ENCODE data around the gene ADARB2.
"Not testable (repeated sequence)": the region's sequence is repeated elsewhere in the genome, so short reads cannot be mapped to it uniquely, and the experiment has no call there.

Gene ADARB2

DNA sequence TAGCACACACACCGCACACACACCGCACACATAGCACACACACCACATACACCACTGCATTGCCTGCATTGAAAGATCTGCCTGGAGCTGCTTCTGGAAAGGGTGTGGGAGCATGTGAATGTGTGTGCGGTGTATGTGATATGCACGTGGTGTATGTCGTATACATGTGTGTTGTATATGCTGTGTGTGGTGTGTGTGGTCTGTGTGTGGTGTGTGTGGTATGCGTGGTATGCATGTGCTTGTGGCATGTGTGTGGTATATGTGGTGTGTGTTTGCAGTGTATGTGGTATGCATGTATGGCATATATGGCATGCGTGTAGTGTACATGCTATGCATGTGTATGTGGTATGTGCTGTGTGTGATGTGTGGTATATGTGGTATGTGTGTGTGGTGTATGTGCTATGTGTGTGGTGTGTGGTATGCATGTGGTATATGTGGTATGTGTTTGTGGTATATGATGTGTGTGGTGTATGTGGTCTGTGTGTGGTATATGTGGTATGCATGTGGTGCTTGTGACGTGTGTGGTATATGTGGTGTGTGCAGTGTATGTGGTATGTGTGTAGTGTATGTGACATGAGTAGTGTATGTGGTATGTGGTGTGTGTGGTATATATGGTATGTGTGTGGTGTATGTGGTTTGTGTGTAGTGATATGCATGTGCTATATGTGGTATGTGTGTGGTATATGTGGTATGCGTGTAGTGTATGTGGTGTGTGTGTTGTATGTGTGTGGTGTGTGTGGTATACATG lies 505.0 kb downstream of the ADARB2 start:
- DNase-seq: no peak

GRCh38 chr10:1230592-1231275 lies 506.6 kb downstream of the ADARB2 start:
- DNase-seq: no peak

- DNase-seq: no peak
Measured at GRCh38 chr10:1230138-1230537, 507.2 kb downstream of the ADARB2 start.

- DNase-seq: no peak
Measured at GRCh38 chr10:1229574-1229973, 507.8 kb downstream of the ADARB2 start.

- DNase-seq: no peak
Measured at GRCh38 chr10:1229116-1229515, 508.2 kb downstream of the ADARB2 start.

DNA sequence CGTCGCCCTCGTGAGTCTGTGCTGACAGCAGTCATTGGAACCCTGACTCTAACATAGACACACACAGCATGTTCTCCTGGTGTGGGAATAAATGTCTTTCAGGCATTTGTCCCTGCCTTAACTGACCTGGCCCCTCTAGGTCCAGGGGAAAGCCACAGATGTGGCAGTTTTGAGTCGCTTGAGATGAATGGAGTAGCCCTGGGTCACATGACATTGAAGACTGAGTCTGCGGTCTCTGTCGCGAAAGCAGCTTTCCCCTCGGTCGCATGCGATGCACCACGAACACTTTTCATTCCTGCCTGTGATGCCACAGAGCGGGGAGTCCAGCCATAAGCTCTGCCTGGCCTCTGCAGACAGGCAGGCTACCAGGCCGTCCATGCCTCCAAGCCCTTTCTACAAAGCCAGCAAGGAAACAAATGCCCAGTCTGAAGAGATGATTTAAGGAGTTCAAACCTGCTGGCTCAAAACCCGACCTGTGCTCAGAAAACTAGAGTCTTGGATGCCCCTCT lies 508.8 kb downstream of the ADARB2 start:
- no peak for DNase-seq

DNA sequence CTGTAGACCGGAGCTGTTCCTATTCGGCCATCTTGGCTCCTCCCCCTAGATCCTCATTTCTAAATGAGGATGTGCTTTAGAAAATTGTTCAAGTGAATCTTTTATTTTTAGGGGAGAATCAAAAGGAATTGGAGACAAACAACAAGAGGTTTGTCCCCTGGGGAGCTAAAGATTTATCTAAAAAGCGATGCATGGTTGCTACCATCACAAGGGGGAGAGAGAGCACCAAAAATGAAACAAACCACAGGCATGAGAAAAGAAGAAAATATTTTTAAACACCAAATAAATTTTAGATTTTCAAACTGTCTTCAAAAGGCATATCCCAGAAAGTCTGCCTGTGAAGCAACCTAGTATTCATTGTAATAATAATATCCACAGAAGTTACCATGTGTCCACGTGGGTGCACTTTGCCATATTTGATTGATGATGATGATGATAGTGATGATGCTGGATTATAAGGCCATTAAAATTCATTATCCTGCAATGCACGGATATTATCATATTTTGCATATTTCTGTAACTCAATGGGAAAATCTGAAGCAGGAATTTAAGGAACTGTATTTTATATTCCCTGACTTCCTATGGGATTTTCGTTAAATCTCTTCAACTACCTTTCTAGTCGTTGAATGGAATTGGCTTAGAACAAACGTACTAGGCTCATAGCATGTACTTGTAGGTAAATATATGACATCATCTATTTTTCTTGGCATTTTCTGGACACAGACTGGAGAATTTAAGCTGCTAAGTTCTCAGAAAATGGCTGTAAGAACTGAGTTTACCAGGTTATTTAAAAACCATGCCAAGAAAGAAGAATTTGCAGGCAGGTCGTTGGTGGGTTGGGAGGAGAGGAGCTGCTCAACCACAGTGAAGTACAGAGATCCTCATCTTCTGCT lies 509.6 kb downstream of the ADARB2 start:
- no peak for DNase-seq

GRCh38 chr10:1226907-1227306 lies 510.4 kb downstream of the ADARB2 start:
- DNase-seq: not testable (repeated sequence)

- DNase-seq: not testable (repeated sequence)
Measured at GRCh38 chr10:1219874-1220273, 517.5 kb downstream of the ADARB2 start.

GRCh38 chr10:1217661-1218060 lies 519.7 kb downstream of the ADARB2 start:
- no peak for DNase-seq

DNA sequence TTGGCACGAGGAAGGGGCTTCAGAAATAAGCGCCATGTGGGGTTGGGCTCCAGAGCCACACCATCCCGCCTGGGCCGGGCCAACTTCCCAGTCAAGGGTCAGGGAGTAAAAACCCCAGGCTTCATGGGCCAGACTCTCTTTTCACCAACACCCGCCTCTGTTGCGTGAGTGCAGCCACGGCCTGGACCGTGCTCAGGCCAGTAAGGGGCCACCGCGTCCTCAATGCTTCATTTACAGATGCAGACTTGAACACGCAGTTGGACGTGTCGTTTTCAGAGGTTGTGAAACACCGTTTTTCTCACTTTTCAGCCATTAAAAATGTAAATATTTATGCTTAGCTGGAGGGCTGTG lies 520.1 kb downstream of the ADARB2 start:
- no peak for DNase-seq

- DNase-seq: no peak
Measured at GRCh38 chr10:1216574-1217236, 520.6 kb downstream of the ADARB2 start.

- DNase-seq: no peak
Measured at GRCh38 chr10:1215862-1216573, 521.3 kb downstream of the ADARB2 start.

GRCh38 chr10:1214882-1215540 lies 522.3 kb downstream of the ADARB2 start:
- DNase-seq: no peak

GRCh38 chr10:1214071-1214675 lies 523.2 kb downstream of the ADARB2 start:
- DNase-seq: no peak

GRCh38 chr10:1213252-1214070 lies 523.9 kb downstream of the ADARB2 start:
- no peak for DNase-seq

- DNase-seq: no peak
Measured at GRCh38 chr10:1212571-1213141, 524.7 kb downstream of the ADARB2 start.

DNA sequence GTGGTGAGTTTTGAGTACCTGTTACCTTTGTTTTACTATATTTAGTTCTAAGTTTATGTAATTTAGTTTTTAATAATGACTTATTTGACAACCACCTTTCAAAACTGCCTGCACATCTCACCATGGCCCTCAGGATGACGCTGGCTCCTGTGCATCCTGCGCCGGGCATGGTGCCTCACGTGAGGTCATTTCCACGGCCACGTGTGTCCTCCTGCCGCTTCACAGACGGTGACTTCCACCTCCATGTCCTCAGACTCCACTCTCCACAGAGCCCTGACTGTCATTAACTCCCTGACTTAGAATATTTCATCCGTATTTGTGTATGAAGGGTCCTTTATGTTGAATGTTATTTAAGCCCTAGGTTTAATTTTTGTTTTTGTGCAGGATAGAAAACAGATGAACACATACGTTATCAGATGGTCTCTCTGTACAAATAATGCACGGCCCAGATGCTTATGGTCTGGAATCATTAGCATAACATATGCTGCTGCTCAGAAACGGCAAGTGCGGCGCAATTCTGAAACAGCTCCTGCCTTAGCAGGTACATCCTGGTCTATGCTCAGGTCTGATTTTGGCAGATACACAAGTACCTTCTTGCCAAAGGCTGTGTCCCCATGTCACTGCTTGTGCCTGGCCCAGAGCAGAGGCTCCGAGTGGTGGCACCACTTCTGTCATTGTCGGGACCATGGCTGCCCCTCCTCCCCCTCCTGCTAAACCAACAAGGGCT lies 525.3 kb downstream of the ADARB2 start:
- DNase-seq: no peak

DNA sequence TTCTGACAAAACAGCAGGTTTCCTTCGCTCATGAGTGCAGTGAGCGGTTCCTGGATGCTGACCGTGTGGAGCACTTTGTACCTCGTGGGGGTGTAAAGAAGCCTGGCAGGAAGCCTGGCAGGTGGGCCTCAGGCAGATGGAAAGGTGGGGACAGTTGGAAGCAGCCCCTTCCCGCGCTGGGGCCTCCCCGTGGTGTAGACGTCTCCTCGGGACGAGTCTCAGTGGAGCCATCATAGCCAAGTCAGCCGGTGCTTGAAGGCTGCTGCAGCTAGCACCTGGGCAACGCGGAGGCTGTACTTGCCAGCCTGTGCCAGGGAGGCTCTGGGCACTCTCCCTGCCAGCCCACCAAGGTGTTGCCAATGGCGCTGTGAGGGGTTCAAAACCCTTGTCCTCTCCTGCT lies 526.7 kb downstream of the ADARB2 start:
- no peak for DNase-seq
